Upper lobe of left lung (tissue), 6 donors: Measurements from ENCODE around the gene INKA2. TPM values are rescaled to one million over a fixed set of nuclear protein-coding genes. Genes with fewer than 3 reads are reported as not detected.

Source experiments
- ATAC-seq, 2 donors: fragments of 200-7000 bp; cut with Tn5 transposase; one replicate each; pipeline ENCODE4 v1.9.1; 2022; ENCODE audit warnings: mild to moderate bottlenecking in 2 of 2, moderate library complexity in 2 of 2; ENCODE audit not compliant: low FRiP score in 2 of 2
- DNase-seq, 2 donors: peaks; one replicate each; pipeline ENCODE4 v3.0.0-alpha.2; 2019 to 2020
- H3K27ac ChIP-seq, 4 donors: fragments of 200-600 bp; sonication (generic); one replicate each; pipeline ENCODE4 v1.5.1; 2016 to 2019
- H3K27me3 ChIP-seq, 4 donors: fragments of 200-600 bp; sonication (generic); one replicate each; pipeline ENCODE4 v1.5.1; 2017 to 2019
- H3K36me3 ChIP-seq, 4 donors: fragments of 200-600 bp; sonication (generic); one replicate each; pipeline ENCODE4 v1.5.1; 2016 to 2019
- H3K4me1 ChIP-seq, 4 donors: fragments of 200-600 bp; sonication (generic); one replicate each; pipeline ENCODE4 v1.5.1; 2018 to 2019
- H3K4me3 ChIP-seq, 4 donors: fragments of 200-600 bp; sonication (generic); one replicate each; pipeline ENCODE4 v1.5.1; 2017 to 2019; ENCODE audit warnings: mild to moderate bottlenecking in 2 of 4, moderate library complexity in 1 of 4
- H3K9me3 ChIP-seq, 4 donors: fragments of 200-600 bp; sonication (generic); one replicate each; pipeline ENCODE4 v1.5.1; 2018 to 2019
- CTCF ChIP-seq, 6 experiments: fragments of 450-650 bp in 4 of 6; fragments of 200-600 bp in 2 of 6; sonication (generic) in 2 of 6; IDR thresholded peaks; one replicate each; pipeline ENCODE4 v1.5.1; 2016 to 2019; ENCODE audit warnings: antibody characterized with exemption in 6 of 6
- EP300 ChIP-seq, 4 donors: sonication (generic); formaldehyde crosslinking; IDR thresholded peaks; one replicate each; pipeline ENCODE4 v1.5.1; 2017; ENCODE audit warnings: antibody characterized with exemption in 4 of 4, control low read depth in 2 of 4
- POLR2A ChIP-seq, 4 donors: fragments of 450-650 bp; IDR thresholded peaks; one replicate each; pipeline ENCODE4 v1.5.1; 2016 to 2017; ENCODE audit warnings: antibody characterized with exemption in 4 of 4, mild to moderate bottlenecking in 2 of 4
- POLR2AphosphoS5 ChIP-seq, 2 donors: sonication (generic); formaldehyde crosslinking; IDR thresholded peaks; one replicate each; pipeline ENCODE4 v1.5.1; 2017; ENCODE audit warnings: antibody characterized with exemption in 2 of 2
- WGBS, 2 donors: methylation state at CpG; one replicate each; pipeline ENCODE4 v1.1.5; 2017 to 2018; 5-methylcytosine and 5-hydroxymethylcytosine counted together
- total RNA-seq, 6 donors: library from RNA; depleted of rRNA in 4 of 6; stranded (reverse); fragments of >200 nt in 4 of 6; gene quantifications; one replicate each; pipeline versions ENCODE4 v1.1.0 to v1.2.1, GENCODE V29; 2016 to 2021
- donor health status: DM: no; HTN: no; CAD: no; lungs with moderate emphysema.
- donor health status: DM: no; HTN: yes; CAD: no; lungs with severe emphysema.

INKA2 gene
- 10 to 100 TPM in 1 of 6 donors, 1 to 10 TPM in 5; 4.5 to 11.5 (median 7.4) TPM for total RNA-seq

- H3K27me3 ChIP-seq = no peaks in the 10 kb centered on the region
- DNase-seq (peak; percentile 95 to 97), ATAC-seq (peak; percentile 91 to 94)
- WGBS, 2 donors = 1 to 4% methylated on average over 5 to 16 of the region's 59 CpGs
- no peaks in the 10 kb centered on the region for H3K36me3 ChIP-seq
- H3K27ac ChIP-seq = peak within 1 kb of the TSS; percentile 75 to 94 (median 90)
- peaks cover 25 to 41% (median 29%) of the 10 kb centered on the region in 4 donors for H3K4me1 ChIP-seq
- peak; percentile 62 to 88 for TF ChIP-seq POLR2AphosphoS5 (IDR thresholded peaks at IDR 0.05)
- no peak for TF ChIP-seq EP300 (IDR thresholded peaks at IDR 0.05)
- TF ChIP-seq CTCF (IDR thresholded peaks at IDR 0.05) = peak in 3 of 6 experiments; percentile 24 to 35 (median 33)
- TF ChIP-seq POLR2A (IDR thresholded peaks at IDR 0.05) = peak in 3 of 4 donors; percentile 45 to 84 (median 60)
- peak within 1 kb of the TSS; percentile 46 to 85 (median 64) for H3K4me3 ChIP-seq
- no peaks in the 10 kb centered on the region for H3K9me3 ChIP-seq
Measured at GRCh38 chr1:111739194-111739924, at the start of gene INKA2. TSS of gene INKA2 (minus strand) at chr1:111739395. CDS start at chr1:111739242, 153 bp downstream.

- ATAC-seq (no peak), DNase-seq (no peak)
- Histone ChIP-seq H3K27me3 (no peaks in the 10 kb centered on the region), H3K27ac (no peak overlapping the region), H3K9me3 (no peaks in the 10 kb centered on the region), H3K4me3 (no peak overlapping the region), H3K36me3 (no peaks in the 10 kb centered on the region), H3K4me1 (peaks cover 0 to 5% (median 4%) of the 10 kb centered on the region in 4 donors)
- WGBS, 2 donors = 84 to 89% methylated on average over 9 of the region's 9 CpGs
- TF ChIP-seq CTCF (IDR thresholded peaks at IDR 0.05) = no peak
Measured at GRCh38 chr1:111786669-111787207, 47.5 kb upstream of the INKA2 start.

- H3K27ac ChIP-seq = no peak overlapping the region
- TF ChIP-seq CTCF (IDR thresholded peaks at IDR 0.05) (no peak), POLR2AphosphoS5 (IDR thresholded peaks at IDR 0.05) (no peak), POLR2A (IDR thresholded peaks at IDR 0.05) (no peak), EP300 (IDR thresholded peaks at IDR 0.05) (no peak)
- no peaks in the 10 kb centered on the region for H3K36me3 ChIP-seq
- 74 to 79% methylated on average over 4 of the region's 4 CpGs for WGBS, 2 donors
- H3K4me3 ChIP-seq = no peak overlapping the region
- no peaks in the 10 kb centered on the region for H3K27me3 ChIP-seq
- no peak for ATAC-seq
- H3K4me1 ChIP-seq = peaks cover 0 to 4% (median 4%) of the 10 kb centered on the region in 4 donors
- DNase-seq = no peak
- H3K9me3 ChIP-seq = no peaks in the 10 kb centered on the region
Measured at GRCh38 chr1:111784273-111784901, 45.2 kb upstream of the INKA2 start.

GRCh38 chr1:111779546-111779945 is 40.4 kb upstream of the INKA2 start:
- no peak for DNase-seq
- ATAC-seq = no peak
- WGBS, 2 donors = 88 to 96% methylated on average over 2 of the region's 2 CpGs
- H3K4me1 ChIP-seq = no peaks in the 10 kb centered on the region
- TF ChIP-seq POLR2AphosphoS5 (IDR thresholded peaks at IDR 0.05) = no peak
- H3K27me3 ChIP-seq = no peaks in the 10 kb centered on the region
- no peaks in the 10 kb centered on the region for H3K36me3 ChIP-seq
- no peak overlapping the region for H3K4me3 ChIP-seq
- no peak overlapping the region for H3K27ac ChIP-seq
- no peaks in the 10 kb centered on the region for H3K9me3 ChIP-seq

GRCh38 chr1:111778541-111779051 is 39.4 kb upstream of the INKA2 start:
- no peaks in the 10 kb centered on the region for H3K27me3 ChIP-seq
- H3K36me3 ChIP-seq = no peaks in the 10 kb centered on the region
- DNase-seq (no peak), ATAC-seq (no peak)
- TF ChIP-seq CTCF (IDR thresholded peaks at IDR 0.05) (no peak), POLR2A (IDR thresholded peaks at IDR 0.05) (no peak), EP300 (IDR thresholded peaks at IDR 0.05) (no peak), POLR2AphosphoS5 (IDR thresholded peaks at IDR 0.05) (no peak)
- no peak overlapping the region for H3K4me3 ChIP-seq
- 72 to 73% methylated on average over 2 of the region's 2 CpGs for WGBS, 2 donors
- no peaks in the 10 kb centered on the region for H3K4me1 ChIP-seq
- no peaks in the 10 kb centered on the region for H3K9me3 ChIP-seq
- H3K27ac ChIP-seq = no peak overlapping the region
